Right lung (tissue), 10 donors: ENCODE measurements around the gene TSPAN2. TPM values are rescaled to one million over a fixed set of nuclear protein-coding genes. Genes with fewer than 3 reads are reported as not detected.

Source experiments
- DNase-seq, 2 donors: peaks; one replicate each; pipeline ENCODE4 v3.0.0-alpha.2; 2013
- long read RNA-seq, 8 donors: transcript quantifications; one replicate each; lab custom pipeline, GENCODE V29; 2026
- polyA plus RNA-seq, 5 donors: library from polyadenylated mRNA; unstranded; fragments of 120-200 nt; gene quantifications; one replicate each; pipeline versions ENCODE4 v1.2.1 to v1.2.3, GENCODE V29; 2013; ENCODE audit warnings: inconsistent platforms in 1 of 5, low replicate concordance in 1 of 5; ENCODE audit not compliant: insufficient read length in 5 of 5, insufficient read depth in 1 of 5

The TSPAN2 gene
- 10 to 100 TPM in 2 of 5 donors, 1 to 10 TPM in 3; 7.5 to 10.4 (median 9.1) TPM for polyA plus RNA-seq
- long read RNA-seq, donor 1, partial matches to known transcripts = 0 of 5 reads
- long read RNA-seq, donor 1, other reads (novel, unspliced or antisense) = 0 of 5 reads
- long read RNA-seq, donor 2, transcript TSPAN2-202 (8 exons, 3,177 nt) = major isoform, 6 of 6 reads
- long read RNA-seq, donor 2, partial matches to known transcripts = 0 of 6 reads
- long read RNA-seq, donor 2, other reads (novel, unspliced or antisense) = 0 of 6 reads
- long read RNA-seq, donor 3, transcript TSPAN2-202 (8 exons, 3,177 nt) = major isoform, 5 of 5 reads
- long read RNA-seq, donor 3, partial matches to known transcripts = 0 of 5 reads
- long read RNA-seq, donor 3, other reads (novel, unspliced or antisense) = 0 of 5 reads
- long read RNA-seq, donor 4, partial matches to known transcripts = 0 of 4 reads
- long read RNA-seq, donor 4, other reads (novel, unspliced or antisense) = 0 of 4 reads
- long read RNA-seq, donor 5, transcript TSPAN2-202 (8 exons, 3,177 nt) = major isoform, 5 of 5 reads
- long read RNA-seq, donor 5, partial matches to known transcripts = 0 of 5 reads
- long read RNA-seq, donor 5, other reads (novel, unspliced or antisense) = 0 of 5 reads
- long read RNA-seq, donor 6, transcript TSPAN2-202 (8 exons, 3,177 nt) = major isoform, 6 of 6 reads
- long read RNA-seq, donor 6, partial matches to known transcripts = 0 of 6 reads
- long read RNA-seq, donor 6, other reads (novel, unspliced or antisense) = 0 of 6 reads
- long read RNA-seq, donor 7, partial matches to known transcripts = 0 of 4 reads
- long read RNA-seq, donor 7, other reads (novel, unspliced or antisense) = 0 of 4 reads
- long read RNA-seq, donor 8, partial matches to known transcripts = 0 of 4 reads
- long read RNA-seq, donor 8, other reads (novel, unspliced or antisense) = 0 of 4 reads

DNA sequence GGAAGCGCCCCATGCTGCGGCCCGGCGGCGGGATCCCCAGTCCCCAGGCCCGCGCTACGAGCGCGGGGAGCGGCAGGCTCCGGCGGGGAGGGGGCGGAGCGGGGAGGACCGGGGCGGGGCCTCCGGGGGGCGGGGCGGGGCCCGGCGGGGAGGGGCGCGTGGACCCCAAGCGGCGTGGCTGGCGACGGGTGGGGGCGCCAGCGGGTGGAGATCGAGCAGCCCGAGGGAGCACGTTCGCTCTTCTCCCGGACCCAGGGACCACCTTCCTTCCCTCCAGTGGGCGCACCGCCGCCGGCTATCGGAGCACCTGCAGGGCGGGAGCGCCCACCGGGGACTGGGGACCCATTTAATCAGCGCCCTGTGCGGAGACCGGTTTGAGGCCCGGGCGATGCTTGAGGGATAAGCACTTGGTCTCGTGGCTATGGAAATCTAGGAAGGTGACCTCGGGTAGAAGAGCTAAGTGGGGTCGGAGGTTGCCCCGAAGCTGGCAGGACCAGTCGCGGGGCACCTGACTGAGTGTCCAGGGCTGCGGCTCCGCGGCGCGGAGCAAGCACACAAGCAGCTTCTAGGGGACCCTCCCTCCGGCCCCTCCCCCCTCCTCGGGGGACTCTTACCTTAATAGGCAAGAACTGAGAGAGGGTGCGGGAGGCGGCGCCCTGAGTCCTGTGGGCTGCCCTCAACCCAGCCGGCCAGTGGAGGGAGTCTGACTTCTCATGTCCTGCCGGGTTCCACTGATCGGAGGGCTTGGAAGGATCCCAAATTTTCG lies at the start of gene TSPAN2:
TSS of gene TSPAN2 (minus strand) at position 84 of the 766 bp plus-strand sequence. CDS start at position 13, 71 bp downstream.
- DNase-seq = no peak

- peak; percentile 83 to 86 for DNase-seq
Measured at GRCh38 chr1:115138973-115139372, 49.7 kb upstream of the TSPAN2 start.

DNA sequence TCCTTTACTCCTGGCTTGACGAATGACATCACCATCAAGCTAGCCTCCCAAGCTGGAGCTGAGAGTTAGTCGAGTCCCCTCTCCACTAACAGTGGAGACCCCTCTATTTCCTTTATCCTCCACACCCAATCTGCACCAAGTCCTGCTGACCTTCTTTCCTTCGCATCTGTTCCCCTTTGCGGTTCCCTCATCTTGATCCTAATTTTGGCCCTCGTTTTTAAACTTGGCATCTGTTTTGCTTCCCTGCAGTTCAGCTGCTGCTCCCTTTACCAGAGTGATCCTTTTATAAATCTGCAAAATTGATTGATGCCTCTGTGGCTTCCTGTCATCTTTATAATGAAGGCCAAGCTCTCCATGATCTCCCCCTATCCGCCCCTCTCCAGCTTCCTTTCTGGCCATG lies 49.0 kb upstream of the TSPAN2 start:
- no peak for DNase-seq

GRCh38 chr1:115137191-115137590 lies 47.9 kb upstream of the TSPAN2 start:
- no peak for DNase-seq

GRCh38 chr1:115136706-115137105 lies 47.4 kb upstream of the TSPAN2 start:
- DNase-seq = no peak

- no peak for DNase-seq
Measured at GRCh38 chr1:115136106-115136505, 46.8 kb upstream of the TSPAN2 start.

- DNase-seq = no peak
Measured at GRCh38 chr1:115135681-115136080, 46.4 kb upstream of the TSPAN2 start.

- DNase-seq = no peak
Measured at GRCh38 chr1:115134850-115135480, 45.7 kb upstream of the TSPAN2 start.

DNA sequence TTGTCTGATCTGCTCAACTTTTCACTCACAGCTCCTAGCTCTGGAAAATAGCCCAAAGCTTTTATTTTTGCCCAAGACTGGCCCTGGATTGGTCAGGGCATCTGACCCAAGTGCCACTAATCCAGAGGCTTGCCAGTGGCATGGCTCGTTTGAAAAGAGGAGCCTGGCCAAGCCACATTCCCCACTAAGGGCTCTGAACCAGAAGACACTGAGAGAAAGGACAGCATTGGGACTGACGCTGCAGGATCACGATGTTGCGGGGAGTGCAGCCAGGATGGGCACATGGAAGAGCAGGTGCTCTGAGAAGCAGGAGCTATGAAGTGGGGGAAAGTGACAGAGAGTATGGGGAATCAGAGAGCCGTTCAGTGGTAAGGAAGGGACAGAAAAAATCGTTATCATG lies 44.9 kb upstream of the TSPAN2 start:
- no peak for DNase-seq

DNA sequence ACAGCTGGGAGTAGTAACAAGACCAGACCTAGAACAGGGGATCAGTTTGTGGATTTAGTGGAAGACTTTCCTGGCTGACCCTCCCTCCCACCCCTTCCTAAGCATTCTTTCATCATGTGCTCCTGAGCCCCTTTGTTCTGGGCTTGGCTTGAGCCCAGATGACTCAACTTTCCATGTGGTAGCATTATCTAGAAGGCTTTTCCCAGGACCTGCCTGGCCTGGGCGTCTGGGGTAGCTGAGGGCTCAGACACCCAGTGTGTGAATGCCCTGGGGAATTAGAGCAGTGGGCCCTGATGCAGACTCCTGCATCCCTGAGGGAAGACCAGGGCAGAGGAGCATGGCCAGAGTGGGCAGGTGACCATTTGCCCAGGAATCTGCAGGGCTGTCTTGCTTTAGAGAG lies 44.1 kb upstream of the TSPAN2 start:
- DNase-seq = no peak

DNA sequence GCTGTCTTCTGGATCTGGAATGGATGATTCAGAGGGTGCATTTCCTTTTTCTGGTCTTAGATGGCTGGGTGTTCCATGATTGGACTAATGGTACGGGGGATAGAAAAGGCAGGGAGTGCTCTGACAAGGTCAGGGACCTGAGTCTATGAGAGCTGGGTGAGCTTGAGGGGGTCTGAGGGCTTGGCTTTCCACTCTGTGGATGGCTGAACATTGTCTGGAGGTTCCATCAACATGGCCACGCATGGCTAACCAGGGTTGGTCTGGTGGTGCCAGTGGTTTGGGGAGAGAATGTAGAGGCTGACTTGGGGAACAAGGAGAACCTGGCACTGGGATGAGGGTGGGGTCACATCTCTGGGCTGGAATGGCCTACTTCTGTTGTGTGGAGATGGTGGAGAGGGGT lies 41.5 kb upstream of the TSPAN2 start:
- no peak for DNase-seq

DNA sequence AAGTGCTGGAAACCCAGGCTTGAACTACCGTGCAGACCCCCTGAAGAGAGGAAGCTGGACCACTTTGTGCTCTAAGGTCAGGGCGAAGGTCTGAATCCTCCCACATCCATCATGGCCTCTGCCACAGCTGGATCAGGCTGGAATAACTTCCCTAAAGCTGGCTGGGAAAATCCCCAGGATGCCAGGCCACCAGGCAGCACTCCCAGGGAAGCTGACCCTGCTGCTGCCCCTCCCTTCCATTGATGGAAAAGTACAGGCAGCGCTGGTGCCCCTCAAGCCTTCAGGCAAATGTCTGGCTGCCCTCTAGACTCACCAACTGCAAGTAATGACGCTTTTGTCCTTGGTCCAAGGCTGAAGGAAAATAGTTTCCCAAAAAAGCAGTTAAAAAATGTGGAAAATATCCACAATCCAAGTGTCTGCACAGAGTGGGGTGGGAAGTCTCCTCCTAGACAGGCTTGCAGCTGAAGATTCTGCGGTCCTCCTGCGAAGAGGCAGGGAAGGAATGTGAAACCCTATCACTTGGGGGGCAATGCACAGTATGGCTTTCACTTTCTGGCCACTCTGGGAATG lies 39.9 kb upstream of the TSPAN2 start:
- DNase-seq = no peak

- no peak for DNase-seq
Measured at GRCh38 chr1:115127539-115127938, 38.2 kb upstream of the TSPAN2 start.

GRCh38 chr1:115126516-115126915 lies 37.2 kb upstream of the TSPAN2 start:
- DNase-seq = no peak

GRCh38 chr1:115123116-115123515 lies 33.8 kb upstream of the TSPAN2 start:
- DNase-seq = no peak

DNA sequence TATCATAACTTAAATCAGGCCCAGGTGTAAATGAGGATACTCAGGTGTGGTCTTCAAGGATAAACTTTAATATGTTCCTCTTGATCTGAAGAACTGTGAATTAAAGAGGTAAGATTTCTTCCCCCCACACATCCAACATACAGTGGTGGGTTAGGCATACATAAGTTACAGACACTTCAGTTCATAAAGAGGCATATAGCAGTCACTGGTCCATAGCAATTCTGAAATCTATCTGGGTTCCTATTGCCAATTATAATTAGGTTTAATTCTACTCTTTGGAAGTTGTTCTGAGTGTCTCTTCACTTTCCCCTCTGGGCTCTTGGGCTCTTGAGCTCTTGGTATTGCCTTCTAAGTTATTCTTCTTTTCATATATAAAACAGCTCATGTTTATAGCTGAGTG lies 32.5 kb upstream of the TSPAN2 start:
- DNase-seq = no peak

DNA sequence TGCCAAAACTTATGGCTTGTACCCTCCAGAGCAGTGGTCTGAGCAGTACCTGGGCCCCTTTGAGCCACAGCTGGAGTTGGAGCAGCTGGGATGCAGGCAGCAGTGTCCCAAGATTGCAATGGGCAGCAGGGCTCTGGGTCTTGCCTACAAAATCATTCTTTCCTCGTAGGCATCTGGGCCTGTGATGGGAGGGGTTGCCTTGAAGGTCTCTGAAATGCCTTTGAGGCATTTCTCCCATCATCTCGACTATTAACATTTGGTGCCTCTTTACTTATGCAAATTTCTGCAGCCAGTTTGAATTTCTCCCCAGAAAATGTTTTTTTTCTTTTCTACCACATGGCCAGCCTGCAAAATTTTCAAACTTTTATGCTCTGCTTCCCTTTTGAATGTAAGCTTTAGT lies 31.0 kb upstream of the TSPAN2 start:
- DNase-seq = no peak

DNA sequence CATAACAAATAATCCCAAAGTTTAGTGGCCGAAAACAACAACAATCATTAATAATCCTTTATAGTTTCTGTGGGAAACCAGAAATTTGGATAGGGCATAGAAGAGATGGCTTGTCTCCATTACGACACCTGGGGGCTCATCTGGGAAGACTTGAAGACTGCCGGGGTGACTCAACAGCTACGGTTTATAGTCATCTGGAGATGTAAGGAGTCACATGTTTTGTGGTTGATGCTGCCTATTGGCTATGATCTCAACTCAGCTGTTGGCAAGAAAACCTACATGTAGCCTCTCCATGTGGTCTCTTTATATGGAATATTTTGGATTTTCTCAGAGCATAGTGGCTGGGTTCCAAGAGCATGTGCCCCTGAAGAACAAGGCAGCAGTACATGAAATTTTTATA lies 29.3 kb upstream of the TSPAN2 start:
- DNase-seq = no peak

- no peak for DNase-seq
Measured at GRCh38 chr1:115118086-115118485, 28.8 kb upstream of the TSPAN2 start.

DNA sequence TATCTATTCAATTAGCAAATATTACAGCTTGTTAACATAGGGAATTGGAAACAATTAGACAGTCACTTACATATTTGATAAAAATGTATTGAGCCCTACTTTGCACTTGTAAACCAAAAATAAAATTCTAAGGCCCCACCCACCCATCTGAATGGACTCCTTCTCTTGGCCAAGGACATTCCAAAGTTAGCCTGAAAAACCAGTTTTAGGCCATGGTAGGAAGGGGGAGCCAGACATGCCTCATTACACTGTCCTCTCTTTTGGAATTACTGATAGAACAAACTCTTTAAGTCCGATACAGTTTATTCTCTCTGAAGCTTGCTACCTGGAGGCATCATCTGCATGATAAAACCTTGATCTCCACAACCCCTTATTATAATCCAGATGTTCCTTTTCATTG lies 28.0 kb upstream of the TSPAN2 start:
- no peak for DNase-seq

GRCh38 chr1:115116512-115116911 lies 27.2 kb upstream of the TSPAN2 start:
- no peak for DNase-seq
